A549 (cell line): ENCODE results near the gene RASSF6. TPM values are rescaled to one million over a fixed set of nuclear protein-coding genes. Genes with fewer than 3 reads are reported as not detected.
A peak's percentile ranks its signal among the peaks of the same experiment; 100 is the strongest.

ENCODE experiments used
- ATAC-seq, 2 experiments: fragments of 200-7000 bp in 1 of 2; fragments of >200 bp in 1 of 2; cut with Nextera tagmentation in 1 of 2; cut with Tn5 transposase in 1 of 2; 3 replicates each; pipeline versions ENCODE4 v1.8.0 to v1.9.1; 2018 to 2020; ENCODE audit warnings: mild to moderate bottlenecking in 1 of 2, moderate library complexity in 1 of 2
- CTCF ChIA-PET: fragments of 300-600 bp; sonication (Branson Sonifier 250); formaldehyde crosslinking; extraction: SDS; loops from one replicate; lab custom pipeline; 2021; ENCODE audit warnings: antibody characterized with exemption, inconsistent platforms; lab: Yijun Ruan, JAX
- POLR2A ChIA-PET: fragments of 350-600 bp; formaldehyde crosslinking; extraction: SDS; loops from one replicate; lab custom pipeline; 2021; ENCODE audit warnings: antibody characterized with exemption, inconsistent platforms; lab: Yijun Ruan, JAX
- DNase-seq, 2 experiments: peaks; one replicate each; pipeline versions ENCODE4 v3.0.0 to v3.0.0-alpha.2; 2011 to 2016; ENCODE audit warnings: low read depth in 1 of 2, low spot score in 1 of 2
- FAIRE-seq: peaks from 2 replicates; lab custom pipeline; 2011; peaks lifted over from hg19 to GRCh38; lab: Jason Lieb, UNC
- H3K27ac ChIP-seq, 2 experiments: fragments of >200 bp; sonication (Bioruptor Twin); formaldehyde crosslinking; 3 replicates each; pipeline ENCODE4 v1.5.1; 2016 to 2017
- H3K4me1 ChIP-seq: fragments of >200 bp; sonication (Bioruptor Twin); formaldehyde crosslinking; 3 replicates; pipeline ENCODE4 v1.6.1; 2016
- H3K4me2 ChIP-seq: fragments of >200 bp; sonication (Bioruptor Twin); formaldehyde crosslinking; 3 replicates; pipeline ENCODE4 v1.6.1; 2016
- H3K4me3 ChIP-seq: fragments of >200 bp; sonication (Bioruptor Twin); formaldehyde crosslinking; 3 replicates; pipeline ENCODE4 v1.5.1; 2016
- H3K9me3 ChIP-seq: fragments of >200 bp; sonication (Bioruptor Twin); formaldehyde crosslinking; 3 replicates; pipeline ENCODE4 v1.6.1; 2016
- BHLHE40 ChIP-seq: IDR thresholded peaks from 2 replicates; pipeline ENCODE4 v1.6.1; 2012; ENCODE audit warnings: low read depth, low read length, inconsistent platforms
- CHD4 ChIP-seq: fragments of 200-600 bp; sonication (generic); IDR thresholded peaks from 2 replicates; pipeline ENCODE4 v1.6.1; 2016; ENCODE audit warnings: antibody characterized with exemption, mild to moderate bottlenecking, borderline replicate concordance
- EHMT2 ChIP-seq: fragments of 200-600 bp; sonication (generic); IDR thresholded peaks from 2 replicates; pipeline ENCODE4 v1.6.1; 2016; ENCODE audit warnings: antibody characterized with exemption, low read depth, mild to moderate bottlenecking, moderate library complexity
- FOSB ChIP-seq: fragments of 250-450 bp; sonication (Bioruptor Pico); IDR thresholded peaks from 2 replicates; pipeline ENCODE4 v1.5.0; 2020; ENCODE audit warnings: mild to moderate bottlenecking, moderate library complexity
- GATA3 ChIP-seq: IDR thresholded peaks from 2 replicates; pipeline ENCODE4 v1.6.1; 2012; ENCODE audit warnings: borderline replicate concordance
- HOXA7 ChIP-seq: fragments of 250-450 bp; sonication (Bioruptor Pico); IDR thresholded peaks from 2 replicates; pipeline ENCODE4 v1.5.0; 2020; ENCODE audit warnings: mild to moderate bottlenecking, moderate library complexity
- HOXB5 ChIP-seq: fragments of 250-450 bp; sonication (Bioruptor Pico); IDR thresholded peaks from 2 replicates; pipeline ENCODE4 v1.5.0; 2020; ENCODE audit warnings: mild to moderate bottlenecking, moderate library complexity
- JUNB ChIP-seq: fragments of >200 bp; sonication (Bioruptor Twin); formaldehyde crosslinking; IDR thresholded peaks from 2 replicates; pipeline ENCODE4 v1.6.1; 2016
- MAFK ChIP-seq: fragments of 450-650 bp; IDR thresholded peaks from 2 replicates; pipeline ENCODE4 v1.6.1; 2014; ENCODE audit not compliant: partially characterized antibody
- MYC ChIP-seq: IDR thresholded peaks from 2 replicates; pipeline ENCODE4 v1.6.1; 2012; ENCODE audit warnings: mild to moderate bottlenecking, inconsistent platforms, low read length, improper control_type of control experiment, borderline replicate concordance
- NFE2L2 ChIP-seq: fragments of 150-350 bp; conservative IDR thresholded peaks from 2 replicates; pipeline ENCODE4 v1.6.1; 2014; ENCODE audit warnings: low read length
- PHF8 ChIP-seq: fragments of 200-600 bp; sonication (generic); IDR thresholded peaks from 2 replicates; pipeline ENCODE4 v1.6.1; 2016; ENCODE audit warnings: low read depth, mild to moderate bottlenecking, antibody characterized with exemption, moderate library complexity, borderline replicate concordance
- POLR2AphosphoS2 ChIP-seq: conservative IDR thresholded peaks from 2 replicates; pipeline ENCODE4 v1.6.1; 2012; ENCODE audit warnings: low read length, improper control_type of control experiment, inconsistent platforms
- RARB ChIP-seq: fragments of 250-450 bp; sonication (Bioruptor Pico); IDR thresholded peaks from 2 replicates; pipeline ENCODE4 v1.8.0; 2021; ENCODE audit warnings: mild to moderate bottlenecking, moderate library complexity
- RFX5 ChIP-seq: fragments of 450-650 bp; IDR thresholded peaks from 2 replicates; pipeline ENCODE4 v1.7.1; 2014; ENCODE audit warnings: antibody characterized with exemption, mild to moderate bottlenecking, moderate library complexity
- RNF2 ChIP-seq: fragments of 200-600 bp; sonication (generic); IDR thresholded peaks from 2 replicates; pipeline ENCODE4 v1.6.1; 2016; ENCODE audit warnings: low read depth, mild to moderate bottlenecking, antibody characterized with exemption, moderate library complexity, borderline replicate concordance
- SMC3 ChIP-seq: fragments of >200 bp; sonication (Bioruptor Twin); formaldehyde crosslinking; IDR thresholded peaks from 3 replicates; pipeline ENCODE4 v1.6.1; 2018; ENCODE audit warnings: inconsistent platforms
- SREBF2 ChIP-seq: fragments of 450-650 bp; IDR thresholded peaks from 2 replicates; pipeline ENCODE4 v1.6.1; 2014; ENCODE audit warnings: mild to moderate bottlenecking, moderate library complexity
- ZC3H11A ChIP-seq: fragments of 450-650 bp; IDR thresholded peaks from 2 replicates; pipeline ENCODE4 v1.6.1; 2014; ENCODE audit warnings: antibody characterized with exemption, mild to moderate bottlenecking
- ZNF302 ChIP-seq: fragments of 250-450 bp; sonication (Bioruptor Pico); IDR thresholded peaks from 2 replicates; pipeline ENCODE4 v1.9.0; 2021; ENCODE audit warnings: inconsistent platforms, mild to moderate bottlenecking, moderate library complexity
- WGBS: methylation state at CpG from one replicate; pipeline ENCODE4 v1.1.6; 2017; ENCODE audit errors: missing lambda C conversion rate; 5-methylcytosine and 5-hydroxymethylcytosine counted together
- polyA plus RNA-seq, 4 experiments: library from polyadenylated mRNA; depleted of rRNA in 3 of 4; stranded (reverse); fragments of >200 nt; fragmentation: RNase III in 1 of 4; extraction: RNeasy Plus Mini Kit Qiagen cat#74134 plus additional on column Dnase treatment in 1 of 4; gene quantifications; 2 replicates in 3 of 4; 3 replicates in 1 of 4; pipeline ENCODE4 v1.2.3, GENCODE V29; 2011 to 2017
- TF ChIP-seq, protein P1 (sequence below): fragments of 250-450 bp; sonication (Bioruptor Pico); IDR thresholded peaks from 2 replicates; pipeline ENCODE4 v1.5.0; 2021; ENCODE audit warnings: mild to moderate bottlenecking, moderate library complexity, borderline replicate concordance
- TF ChIP-seq, protein P2 (sequence below): IDR thresholded peaks from 2 replicates; pipeline ENCODE4 v1.6.1; 2012
- TF ChIP-seq, protein P3 (sequence below): fragments of 250-450 bp; sonication (Bioruptor Pico); IDR thresholded peaks from 2 replicates; pipeline ENCODE4 v1.5.0; 2020; ENCODE audit warnings: low read depth, mild to moderate bottlenecking, moderate library complexity
- TF ChIP-seq, protein P4 (sequence below): fragments of 150-350 bp; IDR thresholded peaks from 2 replicates; pipeline ENCODE4 v1.6.1; 2014; ENCODE audit warnings: low read depth, mild to moderate bottlenecking, low read length
- TF ChIP-seq, protein P5 (sequence below): IDR thresholded peaks from 2 replicates; pipeline ENCODE4 v1.6.1; 2012

RASSF6 gene
- polyA plus RNA-seq, 2 of the 4 experiments (the other 2 are of a cell fraction): 1.8 to 5.9 TPM

DNA sequence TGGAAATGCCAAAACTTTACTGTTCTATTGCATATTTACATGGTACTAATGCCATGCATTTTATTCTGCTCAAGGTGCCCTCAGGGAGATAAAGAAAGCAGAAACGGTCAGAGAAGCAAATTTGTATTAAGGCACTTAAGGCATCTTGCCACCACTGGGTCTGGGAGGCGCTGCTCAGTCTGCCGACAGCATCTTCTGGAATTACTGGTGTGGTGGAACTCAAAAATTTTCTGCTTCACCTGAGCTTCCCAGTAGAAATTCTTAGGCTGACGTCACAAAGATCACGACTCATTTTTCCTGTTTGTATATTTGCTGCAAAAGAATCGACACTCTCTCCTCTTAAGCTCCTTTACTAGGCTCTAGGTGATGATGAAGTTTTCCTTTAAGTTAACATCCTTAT is 3.0 kb downstream of the RASSF6 start:
- POLR2A ChIA-PET: no interaction called here
- CTCF ChIA-PET: interaction anchor here (0.8 kb wide), 1 partner anchor 10 kb away, joined by 3 read pairs; no protein-coding TSS in a partner anchor
- no peaks in the 10 kb centered on the region for H3K9me3 ChIP-seq
- H3K4me2 ChIP-seq: peak overlapping the region; percentile 33
- H3K4me3 ChIP-seq: no peak overlapping the region
- H3K27ac ChIP-seq: 0 out of 6 replicates have a peak overlapping the region, but pooled peaks of 1 of the 2 experiments have one; percentile 40
- FAIRE-seq (no peak), DNase-seq (no peak), ATAC-seq (no peak)
- TF ChIP-seq SMC3: no peak
- TF ChIP-seq HOXA7 (CRISPR knock-in tag): no peak
- no peak for TF ChIP-seq FOSB (CRISPR knock-in tag)
- TF ChIP-seq NFE2L2: no peak
- no peak for TF ChIP-seq BHLHE40
- no peak for TF ChIP-seq RARB (CRISPR knock-in tag)
- no peak for TF ChIP-seq RNF2
- TF ChIP-seq JUNB: no peak
- TF ChIP-seq, protein P1, sequence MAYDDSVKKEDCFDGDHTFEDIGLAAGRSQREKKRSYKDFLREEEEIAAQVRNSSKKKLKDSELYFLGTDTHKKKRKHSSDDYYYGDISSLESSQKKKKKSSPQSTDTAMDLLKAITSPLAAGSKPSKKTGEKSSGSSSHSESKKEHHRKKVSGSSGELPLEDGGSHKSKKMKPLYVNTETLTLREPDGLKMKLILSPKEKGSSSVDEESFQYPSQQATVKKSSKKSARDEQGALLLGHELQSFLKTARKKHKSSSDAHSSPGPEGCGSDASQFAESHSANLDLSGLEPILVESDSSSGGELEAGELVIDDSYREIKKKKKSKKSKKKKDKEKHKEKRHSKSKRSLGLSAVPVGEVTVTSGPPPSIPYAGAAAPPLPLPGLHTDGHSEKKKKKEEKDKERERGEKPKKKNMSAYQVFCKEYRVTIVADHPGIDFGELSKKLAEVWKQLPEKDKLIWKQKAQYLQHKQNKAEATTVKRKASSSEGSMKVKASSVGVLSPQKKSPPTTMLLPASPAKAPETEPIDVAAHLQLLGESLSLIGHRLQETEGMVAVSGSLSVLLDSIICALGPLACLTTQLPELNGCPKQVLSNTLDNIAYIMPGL (CRISPR knock-in tag): no peak
- TF ChIP-seq RFX5: no peak
- TF ChIP-seq, protein P2, sequence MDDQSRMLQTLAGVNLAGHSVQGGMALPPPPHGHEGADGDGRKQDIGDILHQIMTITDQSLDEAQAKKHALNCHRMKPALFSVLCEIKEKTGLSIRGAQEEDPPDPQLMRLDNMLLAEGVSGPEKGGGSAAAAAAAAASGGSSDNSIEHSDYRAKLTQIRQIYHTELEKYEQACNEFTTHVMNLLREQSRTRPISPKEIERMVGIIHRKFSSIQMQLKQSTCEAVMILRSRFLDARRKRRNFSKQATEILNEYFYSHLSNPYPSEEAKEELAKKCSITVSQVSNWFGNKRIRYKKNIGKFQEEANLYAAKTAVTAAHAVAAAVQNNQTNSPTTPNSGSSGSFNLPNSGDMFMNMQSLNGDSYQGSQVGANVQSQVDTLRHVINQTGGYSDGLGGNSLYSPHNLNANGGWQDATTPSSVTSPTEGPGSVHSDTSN: no peak
- TF ChIP-seq, protein P3, sequence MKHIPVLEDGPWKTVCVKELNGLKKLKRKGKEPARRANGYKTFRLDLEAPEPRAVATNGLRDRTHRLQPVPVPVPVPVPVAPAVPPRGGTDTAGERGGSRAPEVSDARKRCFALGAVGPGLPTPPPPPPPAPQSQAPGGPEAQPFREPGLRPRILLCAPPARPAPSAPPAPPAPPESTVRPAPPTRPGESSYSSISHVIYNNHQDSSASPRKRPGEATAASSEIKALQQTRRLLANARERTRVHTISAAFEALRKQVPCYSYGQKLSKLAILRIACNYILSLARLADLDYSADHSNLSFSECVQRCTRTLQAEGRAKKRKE (CRISPR knock-in tag): no peak
- no peak for TF ChIP-seq ZC3H11A
- no peak for TF ChIP-seq POLR2AphosphoS2
- TF ChIP-seq SREBF2: no peak
- TF ChIP-seq, protein P4, sequence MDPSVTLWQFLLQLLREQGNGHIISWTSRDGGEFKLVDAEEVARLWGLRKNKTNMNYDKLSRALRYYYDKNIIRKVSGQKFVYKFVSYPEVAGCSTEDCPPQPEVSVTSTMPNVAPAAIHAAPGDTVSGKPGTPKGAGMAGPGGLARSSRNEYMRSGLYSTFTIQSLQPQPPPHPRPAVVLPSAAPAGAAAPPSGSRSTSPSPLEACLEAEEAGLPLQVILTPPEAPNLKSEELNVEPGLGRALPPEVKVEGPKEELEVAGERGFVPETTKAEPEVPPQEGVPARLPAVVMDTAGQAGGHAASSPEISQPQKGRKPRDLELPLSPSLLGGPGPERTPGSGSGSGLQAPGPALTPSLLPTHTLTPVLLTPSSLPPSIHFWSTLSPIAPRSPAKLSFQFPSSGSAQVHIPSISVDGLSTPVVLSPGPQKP: no peak
- TF ChIP-seq HOXB5: no peak
- 42% methylated on average over 6 of the region's 6 CpGs for WGBS
- H3K4me1 ChIP-seq: peaks cover 41% of the 10 kb centered on the region

DNA sequence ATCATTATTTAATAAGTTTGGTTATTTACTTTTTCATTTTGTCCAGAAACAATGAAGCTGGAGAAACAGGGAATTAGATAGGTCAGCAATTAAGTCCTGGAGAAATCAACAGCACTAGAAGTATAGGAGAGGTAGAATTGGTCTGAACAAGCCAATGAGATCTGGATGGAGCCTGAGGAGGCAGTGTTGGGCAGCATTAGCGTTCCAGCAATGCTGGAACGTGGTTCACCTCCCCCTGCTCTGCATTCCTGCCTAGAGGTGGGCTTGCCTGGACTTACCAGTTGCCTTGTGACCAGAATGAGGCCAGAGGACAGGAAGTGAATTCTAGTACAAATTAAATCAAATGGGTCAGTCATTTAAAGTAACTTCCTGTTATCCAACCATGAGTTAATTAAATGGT is 4.6 kb downstream of the RASSF6 start:
- 0 out of 6 replicates have a peak overlapping the region, but pooled peaks of 1 of the 2 experiments have one; percentile 45 for H3K27ac ChIP-seq
- no peak overlapping the region for H3K4me3 ChIP-seq
- no peaks in the 10 kb centered on the region for H3K9me3 ChIP-seq
- CTCF ChIA-PET: no interaction called here
- POLR2A ChIA-PET: no interaction called here
- H3K4me2 ChIP-seq: no peak overlapping the region
- WGBS: 18% methylated on average over 2 of the region's 2 CpGs
- no peak for DNase-seq
- TF ChIP-seq CHD4 (no peak), ZNF302 (CRISPR knock-in tag) (no peak), PHF8 (no peak), EHMT2 (no peak), HOXA7 (CRISPR knock-in tag) (no peak), MAFK (peak; percentile 16), GATA3 (no peak), MYC (no peak)
- TF ChIP-seq, protein P5, sequence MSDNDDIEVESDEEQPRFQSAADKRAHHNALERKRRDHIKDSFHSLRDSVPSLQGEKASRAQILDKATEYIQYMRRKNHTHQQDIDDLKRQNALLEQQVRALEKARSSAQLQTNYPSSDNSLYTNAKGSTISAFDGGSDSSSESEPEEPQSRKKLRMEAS: no peak
- TF ChIP-seq, all 56 proteins: peak for 1
- peaks cover 43% of the 10 kb centered on the region for H3K4me1 ChIP-seq
- ATAC-seq (peak in 1 of 2 experiments; percentile 55; a peak in 1 of 6 replicates), FAIRE-seq (no peak)
